Tibial artery (tissue), 4 donors: ENCODE data around the gene OR4A5.
"Not testable (repeated sequence)": the region's sequence is repeated elsewhere in the genome, so short reads cannot be mapped to it uniquely, and the experiment has no call there.

Experiments used
- DNase-seq, 2 donors: peaks; one replicate each; pipeline ENCODE4 v3.0.0-alpha.2; 2019
- H3K27ac ChIP-seq, 2 donors: fragments of 200-600 bp; sonication (generic) in 1 of 2; 1 replicate in 1 of 2; 2 replicates in 1 of 2; pipeline ENCODE4 v1.5.1; 2018 to 2019; ENCODE audit warnings: mild to moderate bottlenecking in 1 of 2
- H3K27me3 ChIP-seq, 2 donors: fragments of 200-600 bp; sonication (generic) in 1 of 2; one replicate each; pipeline versions ENCODE4 v1.5.1 to v1.6.0; 2016 to 2019
- H3K36me3 ChIP-seq, 3 donors: fragments of 200-600 bp; sonication (generic) in 2 of 3; one replicate each; pipeline ENCODE4 v1.5.1; 2016 to 2019; ENCODE audit warnings: mild to moderate bottlenecking in 2 of 3
- H3K4me1 ChIP-seq, 4 donors: fragments of 200-600 bp; sonication (generic) in 2 of 4; 1 replicate in 3 of 4; 2 replicates in 1 of 4; pipeline ENCODE4 v1.5.1; 2016 to 2019
- H3K4me3 ChIP-seq, 2 donors: fragments of 200-600 bp; sonication (generic) in 1 of 2; 1 replicate in 1 of 2; 2 replicates in 1 of 2; pipeline ENCODE4 v1.5.1; 2018 to 2019; ENCODE audit warnings: mild to moderate bottlenecking in 2 of 2
- H3K9me3 ChIP-seq, 3 donors: fragments of 200-600 bp; sonication (generic) in 1 of 3; one replicate each; pipeline ENCODE4 v1.5.1; 2016 to 2019
- intact Hi-C: fragments of 100-400 bp; cut with DNase I; formaldehyde crosslinking; loops from one replicate; pipeline ENCODE4 v1.15.0; 2023; ENCODE audit warnings: low total_unique reads

Gene OR4A5, protein sequence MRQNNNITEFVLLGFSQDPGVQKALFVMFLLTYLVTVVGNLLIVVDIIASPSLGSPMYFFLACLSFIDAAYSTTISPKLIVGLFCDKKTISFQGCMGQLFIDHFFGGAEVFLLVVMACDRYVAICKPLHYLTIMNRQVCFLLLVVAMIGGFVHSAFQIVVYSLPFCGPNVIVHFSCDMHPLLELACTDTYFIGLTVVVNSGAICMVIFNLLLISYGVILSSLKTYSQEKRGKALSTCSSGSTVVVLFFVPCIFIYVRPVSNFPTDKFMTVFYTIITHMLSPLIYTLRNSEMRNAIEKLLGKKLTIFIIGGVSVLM

DNA sequence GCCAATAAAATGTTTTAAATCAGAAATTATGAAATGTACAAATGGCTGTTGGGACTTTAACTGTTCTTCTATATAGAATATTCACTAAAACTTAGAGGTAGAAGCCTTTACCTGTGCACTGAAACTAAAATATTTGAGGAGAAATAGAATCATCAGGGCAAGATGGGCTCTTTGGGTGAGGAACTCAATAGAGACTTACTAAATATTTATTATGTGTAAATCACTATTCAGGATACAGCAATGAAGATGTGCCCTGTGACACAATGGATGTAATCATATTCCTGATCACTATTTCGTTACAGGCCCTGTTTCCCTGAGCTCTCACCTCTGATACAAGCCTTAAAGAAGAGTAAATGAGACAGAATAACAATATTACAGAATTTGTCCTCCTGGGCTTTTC lies at the start of gene OR4A5:
Gene OR4A5, plus strand, starts transcription at position 301 of the 400 bp plus-strand sequence. Its CDS starts 53 bp downstream, at position 354.
- H3K4me3 ChIP-seq, H3K9me3 ChIP-seq, H3K4me1 ChIP-seq, H3K36me3 ChIP-seq, H3K27ac ChIP-seq, intact Hi-C loops, H3K27me3 ChIP-seq, DNase-seq: not testable (repeated sequence)

DNA sequence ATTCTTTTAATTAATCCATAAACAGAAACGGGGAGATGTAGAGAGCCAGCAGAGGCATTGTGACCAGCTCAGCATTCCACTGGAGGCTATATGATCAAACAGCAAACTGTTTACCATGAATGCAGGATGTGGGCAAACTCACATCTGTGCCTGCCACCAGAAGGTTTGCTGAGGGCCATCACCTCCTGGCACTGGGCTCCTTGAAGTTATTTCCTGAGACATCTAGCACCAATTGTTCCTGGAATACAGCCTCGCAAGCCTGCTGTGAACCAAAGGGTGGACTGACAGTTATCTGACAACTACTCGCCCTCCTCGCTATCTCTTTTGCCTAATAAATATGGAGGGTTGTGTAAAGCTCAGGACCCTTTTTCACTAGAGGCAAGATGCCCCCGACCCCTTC lies 13.5 kb downstream of the OR4A5 start:
- DNase-seq, H3K36me3 ChIP-seq, H3K27me3 ChIP-seq, H3K9me3 ChIP-seq, H3K4me1 ChIP-seq, intact Hi-C loops, H3K4me3 ChIP-seq, H3K27ac ChIP-seq: not testable (repeated sequence)
